Gastroesophageal sphincter (tissue), 3 donors: ENCODE data around the gene COL6A1.

Source experiments
- CTCF ChIP-seq, 4 experiments: fragments of 200-600 bp in 2 of 4; fragments of 450-650 bp in 2 of 4; sonication (generic) in 1 of 4; IDR thresholded peaks; one replicate each; pipeline ENCODE4 v1.5.1; 2017 to 2019; ENCODE audit warnings: antibody characterized with exemption in 4 of 4, mild to moderate bottlenecking in 2 of 4, moderate library complexity in 2 of 4
- EP300 ChIP-seq: sonication (generic); formaldehyde crosslinking; IDR thresholded peaks from one replicate; pipeline ENCODE4 v1.6.1; 2017; ENCODE audit warnings: antibody characterized with exemption, mild to moderate bottlenecking
- POLR2AphosphoS5 ChIP-seq: sonication (generic); formaldehyde crosslinking; IDR thresholded peaks from one replicate; pipeline ENCODE4 v1.6.1; 2017; ENCODE audit warnings: antibody characterized with exemption

DNA sequence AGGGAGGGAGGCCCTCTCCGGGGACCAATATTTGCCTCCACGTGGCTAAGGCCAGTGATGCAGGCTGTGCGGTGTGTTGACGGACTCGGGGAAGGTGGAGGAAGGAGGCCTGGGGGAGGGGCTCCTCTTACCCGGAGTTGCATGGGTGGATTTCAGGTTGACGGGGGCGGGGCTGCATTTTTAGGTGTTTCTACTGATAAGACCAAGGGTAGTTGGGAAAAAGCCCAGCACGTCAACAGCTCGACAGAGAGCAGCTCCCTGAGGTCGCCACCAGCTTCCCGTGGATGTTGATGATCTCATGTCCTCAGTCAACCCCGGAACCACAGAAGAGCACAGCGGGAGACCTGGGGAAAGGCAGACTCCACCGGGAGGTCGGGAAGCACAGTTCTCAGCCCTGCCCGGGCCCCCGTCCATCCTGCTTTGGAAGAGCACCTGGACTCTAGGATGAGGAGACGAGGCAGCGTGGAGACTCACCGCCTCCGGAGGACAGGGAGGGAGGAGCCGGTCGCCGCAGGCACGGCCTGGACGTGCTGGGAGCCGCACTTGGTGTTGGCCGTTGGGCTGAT is 32.9 kb upstream of the COL6A1 start:
- TF ChIP-seq POLR2AphosphoS5 (no peak), EP300 (no peak), CTCF (IDR thresholded peaks at IDR 0.05) (no peak)
